Measurements from ENCODE around the gene ANKZF1.

Gene ANKZF1

DNA sequence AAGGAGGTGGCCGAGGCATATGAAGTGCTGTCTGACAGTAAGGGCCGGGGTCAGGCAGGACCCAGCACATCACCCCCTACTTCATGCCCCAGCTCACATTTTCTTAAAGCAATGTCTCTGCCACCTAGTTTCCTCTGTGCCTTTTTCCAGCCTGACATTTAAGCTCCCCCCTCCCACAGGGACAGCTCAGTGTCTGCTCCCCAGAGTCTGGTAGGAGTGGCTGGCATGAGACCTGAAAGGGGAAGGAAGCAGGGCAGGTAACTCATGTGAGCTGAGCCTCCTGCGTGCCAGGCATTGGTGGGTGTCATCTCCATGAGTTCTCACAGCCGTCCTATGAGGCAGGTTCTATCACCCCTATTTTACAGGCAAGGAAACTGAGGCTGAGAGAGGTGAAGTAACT, 51.0 kb downstream of the ANKZF1 start:
- Histone ChIP-seq H3K4me1 (ENCODE audit: insufficient read depth, low read length) (peaks cover 27% of the 10 kb centered on the region), H3K4me2 (ENCODE audit: insufficient read depth, low read length) (peak overlapping the region; percentile 12; the same call in 1 of the 2 replicates), H3K79me2 (ENCODE audit: insufficient read depth, low read length) (no peaks in the 10 kb centered on the region), H3K9me3 (ENCODE audit: insufficient read depth, low read length, severe bottlenecking) (no peaks in the 10 kb centered on the region), H4K20me1 (ENCODE audit: insufficient read depth, low read length) (peaks cover 4% of the 10 kb centered on the region), H3K27ac (ENCODE audit: low read length) (no peak overlapping the region), H3K4me3 (ENCODE audit: low read depth in 1 of 2, low read length in 2 of 2) (no peak overlapping the region), H3K36me3 (ENCODE audit: insufficient read depth, low read length) (0 out of 2 replicates have a peak, but pooled peaks cover 8% of the 10 kb centered on the region), H3K27me3 (ENCODE audit: insufficient read depth, low read length, poor library complexity) (no peaks in the 10 kb centered on the region), H3K9ac (ENCODE audit: low read depth, low read length) (no peak overlapping the region), H2AFZ (ENCODE audit: low read depth, low read length) (no peak overlapping the region)
- ATAC-seq (ENCODE audit: insufficient read depth, low read depth) (no peak), DNase-seq (no peak)
- no peak for TF ChIP-seq EZH2 (IDR thresholded peaks at IDR 0.05; ENCODE audit: borderline replicate concordance, low read depth, low read length, severe bottlenecking)
- no peak for TF ChIP-seq CTCF (IDR thresholded peaks at IDR 0.05; ENCODE audit: borderline replicate concordance, extremely low read depth, low read length, poor library complexity, severe bottlenecking)

DNA sequence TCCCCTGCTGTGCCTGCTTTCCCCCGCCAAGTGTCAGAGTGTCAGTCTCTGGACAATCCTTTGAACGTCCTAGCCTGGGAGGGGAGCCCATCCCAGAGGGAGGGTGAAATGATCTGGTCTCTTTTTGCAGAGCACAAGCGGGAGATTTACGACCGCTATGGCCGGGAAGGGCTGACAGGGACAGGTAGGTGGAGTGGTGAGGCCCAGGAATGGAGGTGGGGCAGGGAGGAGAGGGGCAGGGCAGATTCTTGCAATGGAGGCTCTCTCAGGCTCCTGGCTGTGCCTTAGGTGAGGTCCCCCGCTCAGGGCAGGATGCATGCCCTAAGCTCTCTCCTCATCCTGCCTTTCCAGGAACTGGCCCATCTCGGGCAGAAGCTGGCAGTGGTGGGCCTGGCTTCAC, 52.0 kb downstream of the ANKZF1 start:
- peaks cover 4% of the 10 kb centered on the region for H4K20me1 ChIP-seq (ENCODE audit: insufficient read depth, low read length)
- H3K36me3 ChIP-seq (ENCODE audit: insufficient read depth, low read length) = 0 out of 2 replicates have a peak, but pooled peaks cover 8% of the 10 kb centered on the region
- peaks cover 27% of the 10 kb centered on the region for H3K4me1 ChIP-seq (ENCODE audit: insufficient read depth, low read length)
- no peak overlapping the region for H3K27ac ChIP-seq (ENCODE audit: low read length)
- TF ChIP-seq CTCF (IDR thresholded peaks at IDR 0.05; ENCODE audit: borderline replicate concordance, extremely low read depth, low read length, poor library complexity, severe bottlenecking) (no peak), EZH2 (IDR thresholded peaks at IDR 0.05; ENCODE audit: borderline replicate concordance, low read depth, low read length, severe bottlenecking) (no peak)
- H2AFZ ChIP-seq (ENCODE audit: low read depth, low read length) = no peak overlapping the region
- no peaks in the 10 kb centered on the region for H3K27me3 ChIP-seq (ENCODE audit: insufficient read depth, low read length, poor library complexity)
- ATAC-seq (ENCODE audit: insufficient read depth, low read depth) = no peak
- H3K4me3 ChIP-seq (ENCODE audit: low read depth in 1 of 2, low read length in 2 of 2) = no peak overlapping the region
- no peaks in the 10 kb centered on the region for H3K79me2 ChIP-seq (ENCODE audit: insufficient read depth, low read length)
- H3K4me2 ChIP-seq (ENCODE audit: insufficient read depth, low read length) = no peak overlapping the region
- DNase-seq = no peak
- no peaks in the 10 kb centered on the region for H3K9me3 ChIP-seq (ENCODE audit: insufficient read depth, low read length, severe bottlenecking)
- H3K9ac ChIP-seq (ENCODE audit: low read depth, low read length) = no peak overlapping the region

GRCh38 chr2:219282375-219282774, 52.8 kb downstream of the ANKZF1 start:
- no peak overlapping the region for H3K4me3 ChIP-seq (ENCODE audit: low read depth in 1 of 2, low read length in 2 of 2)
- TF ChIP-seq EZH2 (IDR thresholded peaks at IDR 0.05; ENCODE audit: borderline replicate concordance, low read depth, low read length, severe bottlenecking) (no peak), CTCF (IDR thresholded peaks at IDR 0.05; ENCODE audit: borderline replicate concordance, extremely low read depth, low read length, poor library complexity, severe bottlenecking) (no peak)
- H3K9ac ChIP-seq (ENCODE audit: low read depth, low read length) = no peak overlapping the region
- 0 out of 2 replicates have a peak, but pooled peaks cover 8% of the 10 kb centered on the region for H3K36me3 ChIP-seq (ENCODE audit: insufficient read depth, low read length)
- no peaks in the 10 kb centered on the region for H3K27me3 ChIP-seq (ENCODE audit: insufficient read depth, low read length, poor library complexity)
- peaks cover 2% of the 10 kb centered on the region for H4K20me1 ChIP-seq (ENCODE audit: insufficient read depth, low read length)
- H3K27ac ChIP-seq (ENCODE audit: low read length) = no peak overlapping the region
- ATAC-seq (ENCODE audit: insufficient read depth, low read depth) = no peak
- peaks cover 26% of the 10 kb centered on the region for H3K4me1 ChIP-seq (ENCODE audit: insufficient read depth, low read length)
- H3K79me2 ChIP-seq (ENCODE audit: insufficient read depth, low read length) = no peaks in the 10 kb centered on the region
- no peak overlapping the region for H2AFZ ChIP-seq (ENCODE audit: low read depth, low read length)
- no peaks in the 10 kb centered on the region for H3K9me3 ChIP-seq (ENCODE audit: insufficient read depth, low read length, severe bottlenecking)
- no peak for DNase-seq
- H3K4me2 ChIP-seq (ENCODE audit: insufficient read depth, low read length) = no peak overlapping the region

All from DND-41 (cell line).